ENCODE measurements around the gene UNC80. TPM values are rescaled to one million over a fixed set of nuclear protein-coding genes. Genes with fewer than 3 reads are reported as not detected.

Gene UNC80
- total and polyA plus RNA-seq, 2 of the 13 experiments (the other 11 are each of a cell fraction or from before 2014, with no cell fraction given): not detected

DNA sequence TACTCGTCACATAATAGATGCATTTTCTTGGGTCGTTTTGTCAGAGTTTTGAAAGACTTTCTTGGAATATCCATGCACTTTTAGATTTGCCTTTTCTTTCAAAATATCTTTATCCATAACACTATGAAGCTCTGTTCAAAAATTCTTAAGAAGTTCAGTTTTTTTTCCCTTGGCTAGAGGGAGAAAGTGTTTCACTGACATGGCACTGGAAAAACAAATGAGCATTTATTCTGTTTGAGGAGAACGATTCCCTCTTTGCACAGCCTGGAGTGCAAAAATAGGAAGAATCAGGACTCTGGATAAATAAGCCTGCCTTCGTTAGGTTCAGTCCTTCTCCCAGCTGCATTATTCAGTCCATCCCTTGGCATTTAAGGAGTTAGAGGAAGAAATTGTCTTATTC, 139.9 kb downstream of the UNC80 start (continued):
- TF ChIP-seq, protein P1, sequence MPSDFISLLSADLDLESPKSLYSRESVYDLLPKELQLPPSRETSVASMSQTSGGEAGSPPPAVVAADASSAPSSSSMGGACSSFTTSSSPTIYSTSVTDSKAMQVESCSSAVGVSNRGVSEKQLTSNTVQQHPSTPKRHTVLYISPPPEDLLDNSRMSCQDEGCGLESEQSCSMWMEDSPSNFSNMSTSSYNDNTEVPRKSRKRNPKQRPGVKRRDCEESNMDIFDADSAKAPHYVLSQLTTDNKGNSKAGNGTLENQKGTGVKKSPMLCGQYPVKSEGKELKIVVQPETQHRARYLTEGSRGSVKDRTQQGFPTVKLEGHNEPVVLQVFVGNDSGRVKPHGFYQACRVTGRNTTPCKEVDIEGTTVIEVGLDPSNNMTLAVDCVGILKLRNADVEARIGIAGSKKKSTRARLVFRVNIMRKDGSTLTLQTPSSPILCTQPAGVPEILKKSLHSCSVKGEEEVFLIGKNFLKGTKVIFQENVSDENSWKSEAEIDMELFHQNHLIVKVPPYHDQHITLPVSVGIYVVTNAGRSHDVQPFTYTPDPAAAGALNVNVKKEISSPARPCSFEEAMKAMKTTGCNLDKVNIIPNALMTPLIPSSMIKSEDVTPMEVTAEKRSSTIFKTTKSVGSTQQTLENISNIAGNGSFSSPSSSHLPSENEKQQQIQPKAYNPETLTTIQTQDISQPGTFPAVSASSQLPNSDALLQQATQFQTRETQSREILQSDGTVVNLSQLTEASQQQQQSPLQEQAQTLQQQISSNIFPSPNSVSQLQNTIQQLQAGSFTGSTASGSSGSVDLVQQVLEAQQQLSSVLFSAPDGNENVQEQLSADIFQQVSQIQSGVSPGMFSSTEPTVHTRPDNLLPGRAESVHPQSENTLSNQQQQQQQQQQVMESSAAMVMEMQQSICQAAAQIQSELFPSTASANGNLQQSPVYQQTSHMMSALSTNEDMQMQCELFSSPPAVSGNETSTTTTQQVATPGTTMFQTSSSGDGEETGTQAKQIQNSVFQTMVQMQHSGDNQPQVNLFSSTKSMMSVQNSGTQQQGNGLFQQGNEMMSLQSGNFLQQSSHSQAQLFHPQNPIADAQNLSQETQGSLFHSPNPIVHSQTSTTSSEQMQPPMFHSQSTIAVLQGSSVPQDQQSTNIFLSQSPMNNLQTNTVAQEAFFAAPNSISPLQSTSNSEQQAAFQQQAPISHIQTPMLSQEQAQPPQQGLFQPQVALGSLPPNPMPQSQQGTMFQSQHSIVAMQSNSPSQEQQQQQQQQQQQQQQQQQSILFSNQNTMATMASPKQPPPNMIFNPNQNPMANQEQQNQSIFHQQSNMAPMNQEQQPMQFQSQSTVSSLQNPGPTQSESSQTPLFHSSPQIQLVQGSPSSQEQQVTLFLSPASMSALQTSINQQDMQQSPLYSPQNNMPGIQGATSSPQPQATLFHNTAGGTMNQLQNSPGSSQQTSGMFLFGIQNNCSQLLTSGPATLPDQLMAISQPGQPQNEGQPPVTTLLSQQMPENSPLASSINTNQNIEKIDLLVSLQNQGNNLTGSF (CRISPR knock-in tag; IDR thresholded peaks at IDR 0.05): no peak
- no peak for TF ChIP-seq NFYC (CRISPR knock-in tag; IDR thresholded peaks at IDR 0.05)
- TF ChIP-seq SIN3B (IDR thresholded peaks at IDR 0.05; ENCODE audit: low read length): no peak
- TF ChIP-seq ZNF329 (CRISPR knock-in tag; IDR thresholded peaks at IDR 0.05; ENCODE audit: low read depth): no peak
- no peak for TF ChIP-seq ZKSCAN1 (IDR thresholded peaks at IDR 0.05; ENCODE audit: low read length)

DNA sequence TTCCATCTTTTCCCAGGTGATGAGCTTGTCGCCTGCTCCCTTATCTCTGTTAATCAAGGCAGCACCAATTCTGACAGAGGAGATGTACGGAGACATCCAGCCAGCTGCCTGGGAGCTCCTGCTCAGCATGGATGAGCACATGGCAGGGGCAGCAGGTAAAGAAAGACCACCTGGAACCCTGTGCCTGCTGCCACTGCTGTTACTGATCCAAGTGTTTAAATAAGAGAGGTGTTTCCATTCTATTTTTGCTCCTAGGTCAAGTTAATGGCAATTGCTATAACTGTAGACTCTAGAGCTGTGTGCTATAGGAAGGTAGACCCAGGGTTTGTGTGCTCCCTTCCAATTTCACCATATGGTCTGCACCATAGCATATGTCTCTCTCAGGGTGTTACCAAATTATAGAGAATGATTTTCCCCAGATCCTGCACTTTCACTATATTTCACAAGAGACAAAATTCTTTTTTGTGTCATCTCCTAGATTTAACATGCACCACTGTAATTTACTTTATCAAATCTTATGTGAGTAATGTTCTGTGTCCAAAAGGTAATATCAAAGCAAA, 142.2 kb downstream of the UNC80 start:
- no peak for ATAC-seq
- in situ Hi-C loops (cut with HindIII; ENCODE audit: extremely low pct_ligation_motif_present, low pct_unique_long_range_greater_than_20kb): no loop called here
- intact Hi-C loops (cut with micrococcal nuclease; ENCODE audit: unreplicated experiment): no loop called here

More for the DNA sequence above, 142.2 kb downstream of the UNC80 start:
- Histone ChIP-seq H3K36me3 (replicated peaks in 1 of 2; ENCODE audit: control insufficient read depth in 1 of 2, insufficient read depth in 2 of 2, low read length in 2 of 2) (no peaks in the 10 kb centered on the region), H3K4me3 (replicated peaks in 1 of 3; ENCODE audit: insufficient read depth in 1 of 3, low read depth in 2 of 3, low read length in 3 of 3) (no peak overlapping the region), H2AFZ (ENCODE audit: low read length) (no peak overlapping the region), H3K79me2 (ENCODE audit: insufficient read depth, low read length) (no peaks in the 10 kb centered on the region), H3K9ac (ENCODE audit: insufficient read depth, low read depth, low read length) (no peak overlapping the region), H4K20me1 (ENCODE audit: insufficient read depth, low read length) (no peaks in the 10 kb centered on the region), H3K4me2 (ENCODE audit: low read depth, low read length) (no peak overlapping the region), H3K4me1 (ENCODE audit: insufficient read depth, low read length) (no peaks in the 10 kb centered on the region), H3K27me3 (ENCODE audit: control insufficient read depth in 1 of 2, insufficient read depth in 2 of 2, low read length in 2 of 2) (no peaks in the 10 kb centered on the region; a peak in 1 of 5 replicates), H3K27ac (ENCODE audit: extremely low read length, insufficient read depth, low read length) (no peak overlapping the region), H3K9me3 (ENCODE audit: low read length) (no peaks in the 10 kb centered on the region)
- no TSS peak for BruUV-seq (replicated peaks)
- ChIA-PET CTCF (ENCODE audit: low intra/inter-chr PET ratio, low total read pairs) (no interaction called here), POLR2A (no interaction called here)
- no peak for TF ChIP-seq HDAC1 (CRISPR knock-in tag; IDR thresholded peaks at IDR 0.05)
- TF ChIP-seq, protein P2, sequence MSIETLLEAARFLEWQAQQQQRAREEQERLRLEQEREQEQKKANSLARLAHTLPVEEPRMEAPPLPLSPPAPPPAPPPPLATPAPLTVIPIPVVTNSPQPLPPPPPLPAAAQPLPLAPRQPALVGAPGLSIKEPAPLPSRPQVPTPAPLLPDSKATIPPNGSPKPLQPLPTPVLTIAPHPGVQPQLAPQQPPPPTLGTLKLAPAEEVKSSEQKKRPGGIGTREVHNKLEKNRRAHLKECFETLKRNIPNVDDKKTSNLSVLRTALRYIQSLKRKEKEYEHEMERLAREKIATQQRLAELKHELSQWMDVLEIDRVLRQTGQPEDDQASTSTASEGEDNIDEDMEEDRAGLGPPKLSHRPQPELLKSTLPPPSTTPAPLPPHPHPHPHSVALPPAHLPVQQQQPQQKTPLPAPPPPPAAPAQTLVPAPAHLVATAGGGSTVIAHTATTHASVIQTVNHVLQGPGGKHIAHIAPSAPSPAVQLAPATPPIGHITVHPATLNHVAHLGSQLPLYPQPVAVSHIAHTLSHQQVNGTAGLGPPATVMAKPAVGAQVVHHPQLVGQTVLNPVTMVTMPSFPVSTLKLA (IDR thresholded peaks at IDR 0.05): peak; percentile 28; the same call in 1 of the 2 replicates
- TF ChIP-seq SRSF4 (IDR thresholded peaks at IDR 0.05; ENCODE audit: low read depth, low read length, poor library complexity, severe bottlenecking): no peak
- TF ChIP-seq ZNF451 (CRISPR knock-in tag; IDR thresholded peaks at IDR 0.05): no peak
- TF ChIP-seq ZNF724P (CRISPR knock-in tag; IDR thresholded peaks at IDR 0.05; ENCODE audit: borderline replicate concordance): no peak
- no peak for TF ChIP-seq FOXK1 (CRISPR knock-in tag; IDR thresholded peaks at IDR 0.05; ENCODE audit: borderline replicate concordance, low read depth)
- no peak for TF ChIP-seq SMARCC2 (IDR thresholded peaks at IDR 0.05)
- TF ChIP-seq ZNF713 (CRISPR knock-in tag; IDR thresholded peaks at IDR 0.05): no peak
- 3% methylated on average over 2 of the region's 2 CpGs for WGBS (ENCODE audit: low lambda C conversion rate)
- DNase-seq (ENCODE audit: low spot score) (no peak), FAIRE-seq (no peak)
